Femur (tissue), 1 donor: ENCODE measurements around the gene PTPRK.
"Not testable (repeated sequence)": the region's sequence is repeated elsewhere in the genome, so short reads cannot be mapped to it uniquely, and the experiment has no call there.

Experiments
- DNase-seq: peaks from one replicate; pipeline ENCODE4 v3.0.0-alpha.2; 2017

The PTPRK gene

GRCh38 chr6:128437685-128438084 lies 82.7 kb downstream of the PTPRK start:
- no peak for DNase-seq

GRCh38 chr6:128434752-128435151 lies 85.6 kb downstream of the PTPRK start:
- not testable (repeated sequence) for DNase-seq

GRCh38 chr6:128432394-128432793 lies 88.0 kb downstream of the PTPRK start:
- no peak for DNase-seq

GRCh38 chr6:128427139-128427538 lies 93.3 kb downstream of the PTPRK start:
- DNase-seq: no peak

- DNase-seq: no peak
Observed at GRCh38 chr6:128425856-128426255, 94.5 kb downstream of the PTPRK start.

GRCh38 chr6:128422871-128423270 lies 97.5 kb downstream of the PTPRK start:
- DNase-seq: no peak

GRCh38 chr6:128422200-128422599 lies 98.2 kb downstream of the PTPRK start:
- DNase-seq: no peak

GRCh38 chr6:128421788-128422187 lies 98.6 kb downstream of the PTPRK start:
- DNase-seq: no peak

- no peak for DNase-seq
Observed at GRCh38 chr6:128417698-128418097, 102.7 kb downstream of the PTPRK start.

GRCh38 chr6:128415387-128415786 lies 105.0 kb downstream of the PTPRK start:
- DNase-seq: no peak

- DNase-seq: no peak
Observed at GRCh38 chr6:128414943-128415342, 105.5 kb downstream of the PTPRK start.

- no peak for DNase-seq
Observed at GRCh38 chr6:128413291-128413690, 107.1 kb downstream of the PTPRK start.

- peak; percentile 20 for DNase-seq
Observed at GRCh38 chr6:128412680-128413079, 107.7 kb downstream of the PTPRK start.

- no peak for DNase-seq
Observed at GRCh38 chr6:128410584-128410983, 109.8 kb downstream of the PTPRK start.

- no peak for DNase-seq
Observed at GRCh38 chr6:128409003-128409402, 111.4 kb downstream of the PTPRK start.

- no peak for DNase-seq
Observed at GRCh38 chr6:128406453-128406852, 113.9 kb downstream of the PTPRK start.

GRCh38 chr6:128403618-128404444 lies 116.6 kb downstream of the PTPRK start:
- DNase-seq: no peak

- DNase-seq: no peak
Observed at GRCh38 chr6:128400875-128401274, 119.5 kb downstream of the PTPRK start.

- peak; percentile 33 for DNase-seq
Observed at GRCh38 chr6:128397996-128398395, 122.4 kb downstream of the PTPRK start.

- DNase-seq: no peak
Observed at GRCh38 chr6:128395596-128395995, 124.8 kb downstream of the PTPRK start.

GRCh38 chr6:128395188-128395587 lies 125.2 kb downstream of the PTPRK start:
- DNase-seq: no peak

GRCh38 chr6:128394167-128394566 lies 126.2 kb downstream of the PTPRK start:
- no peak for DNase-seq

GRCh38 chr6:128389820-128390534 lies 130.4 kb downstream of the PTPRK start:
- no peak for DNase-seq

GRCh38 chr6:128388380-128388779 lies 132.0 kb downstream of the PTPRK start:
- DNase-seq: no peak
